Measurements from ENCODE around the gene NLGN3. TPM values are rescaled to one million over a fixed set of nuclear protein-coding genes. Genes with fewer than 3 reads are reported as not detected.
A peak's percentile ranks its signal among the peaks of the same experiment; 100 is the strongest.

Gene NLGN3
- total and polyA plus RNA-seq, 2 donors (not counting 1 experiment from before 2014, with no cell fraction given): 0.81 to 1.3 TPM

- Histone ChIP-seq H3K4me3 (ENCODE audit: control extremely low read depth in 1 of 5, extremely low read depth in 1 of 5, insufficient read depth in 1 of 5, low read depth in 2 of 5, low read length in 4 of 5) (no peak overlapping the region), H3K9me3 (ENCODE audit: control extremely low read depth in 1 of 3, control insufficient read depth in 2 of 3, insufficient read depth in 1 of 3, low read length in 2 of 3) (no peaks in the 10 kb centered on the region), H3K4me1 (ENCODE audit: control insufficient read depth in 2 of 2, insufficient read depth in 2 of 2, low read length in 2 of 2) (peaks cover 2 to 8% of the 10 kb centered on the region in 2 donors), H3K27me3 (replicated peaks in 1 of 4; ENCODE audit: control extremely low read depth in 1 of 4, control insufficient read depth in 3 of 4, insufficient read depth in 4 of 4, low read length in 3 of 4) (no peaks in the 10 kb centered on the region), H3K79me2 (ENCODE audit: control insufficient read depth, insufficient read depth, low read length) (peaks cover 4% of the 10 kb centered on the region), H4K20me1 (ENCODE audit: control insufficient read depth, insufficient read depth, low read length, poor library complexity, severe bottlenecking) (no peaks in the 10 kb centered on the region), H3K36me3 (replicated peaks in 1 of 2; ENCODE audit: control extremely low read depth in 1 of 2, control insufficient read depth in 1 of 2, extremely low read depth in 1 of 2, insufficient read depth in 2 of 2, low read length in 1 of 2) (no peaks in the 10 kb centered on the region), H2AFZ (ENCODE audit: insufficient read depth, low read depth, low read length, poor library complexity, severe bottlenecking) (no peak overlapping the region), H3K27ac (ENCODE audit: low read length in 2 of 2) (no peak overlapping the region), H3K9ac (ENCODE audit: low read length) (no peak overlapping the region), H3K4me2 (replicated peaks; ENCODE audit: low read depth, low read length, poor library complexity, severe bottlenecking) (no peak overlapping the region)
- ChIA-PET CTCF (no interaction called here), POLR2A (no interaction called here)
- DNase-seq: no peak
- Mint-ChIP-seq H3K27me3 (no peaks in the 10 kb centered on the region), H3K27ac (no peak overlapping the region), H3K9me3 (ENCODE audit: insufficient read depth) (no peaks in the 10 kb centered on the region), H3K4me1 (peaks cover 14% of the 10 kb centered on the region), H3K4me3 (no peak overlapping the region)
- 93% methylated on average over 4 of the region's 7 CpGs for WGBS (ENCODE audit: insufficient coverage)
- intact Hi-C loops (cut with micrococcal nuclease): no loop called here
- ATAC-seq (ENCODE audit: low read depth): no peak
- TF ChIP-seq CTCF (IDR thresholded peaks at IDR 0.05) (no peak), EZH2 (IDR thresholded peaks at IDR 0.05; ENCODE audit: borderline replicate concordance, insufficient read depth, low read depth, low read length, poor library complexity, severe bottlenecking) (no peak)
These were observed 6.7 kb downstream of the NLGN3 start for GRCh38 chrX:71151366-71151765.

- intact Hi-C loops (cut with micrococcal nuclease): no loop called here
- Histone ChIP-seq H4K20me1 (ENCODE audit: control insufficient read depth, insufficient read depth, low read length, poor library complexity, severe bottlenecking) (no peaks in the 10 kb centered on the region), H3K9ac (ENCODE audit: low read length) (no peak overlapping the region), H2AFZ (ENCODE audit: insufficient read depth, low read depth, low read length, poor library complexity, severe bottlenecking) (no peak overlapping the region), H3K4me1 (ENCODE audit: control insufficient read depth in 2 of 2, insufficient read depth in 2 of 2, low read length in 2 of 2) (peaks cover 0 to 6% of the 10 kb centered on the region in 2 donors), H3K9me3 (ENCODE audit: control extremely low read depth in 1 of 3, control insufficient read depth in 2 of 3, insufficient read depth in 1 of 3, low read length in 2 of 3) (no peaks in the 10 kb centered on the region), H3K4me3 (ENCODE audit: control extremely low read depth in 1 of 5, extremely low read depth in 1 of 5, insufficient read depth in 1 of 5, low read depth in 2 of 5, low read length in 4 of 5) (no peak overlapping the region), H3K27ac (ENCODE audit: low read length in 2 of 2) (no peak overlapping the region), H3K36me3 (replicated peaks in 1 of 2; ENCODE audit: control extremely low read depth in 1 of 2, control insufficient read depth in 1 of 2, extremely low read depth in 1 of 2, insufficient read depth in 2 of 2, low read length in 1 of 2) (no peaks in the 10 kb centered on the region), H3K4me2 (replicated peaks; ENCODE audit: low read depth, low read length, poor library complexity, severe bottlenecking) (no peak overlapping the region), H3K79me2 (ENCODE audit: control insufficient read depth, insufficient read depth, low read length) (peaks cover 8% of the 10 kb centered on the region), H3K27me3 (replicated peaks in 1 of 4; ENCODE audit: control extremely low read depth in 1 of 4, control insufficient read depth in 3 of 4, insufficient read depth in 4 of 4, low read length in 3 of 4) (no peaks in the 10 kb centered on the region)
- H3K27ac Mint-ChIP-seq: peak overlapping the region; percentile 61
- ATAC-seq (ENCODE audit: low read depth) (no peak), DNase-seq (no peak)
- CTCF ChIA-PET: no interaction called here
- H3K4me1 Mint-ChIP-seq: peaks cover 14% of the 10 kb centered on the region
- H3K9me3 Mint-ChIP-seq (ENCODE audit: insufficient read depth): no peaks in the 10 kb centered on the region
- H3K27me3 Mint-ChIP-seq: no peaks in the 10 kb centered on the region
- TF ChIP-seq CTCF (IDR thresholded peaks at IDR 0.05) (no peak), EZH2 (IDR thresholded peaks at IDR 0.05; ENCODE audit: borderline replicate concordance, insufficient read depth, low read depth, low read length, poor library complexity, severe bottlenecking) (no peak)
- H3K4me3 Mint-ChIP-seq: no peak overlapping the region
- POLR2A ChIA-PET: no interaction called here
- WGBS (ENCODE audit: insufficient coverage): 93% methylated on average over 3 of the region's 7 CpGs
These were observed 9.6 kb downstream of the NLGN3 start for GRCh38 chrX:71154196-71154595.
